AG04449 (cell line): ENCODE data around the gene RPL18.

Source experiments
- CTCF ChIA-PET: fragments of 350-600 bp; formaldehyde crosslinking; extraction: SDS; loops from one replicate; lab custom pipeline; 2021; ENCODE audit warnings: antibody characterized with exemption; lab: Yijun Ruan, JAX
- POLR2A ChIA-PET: fragments of 400-600, 350-600 bp; formaldehyde crosslinking; extraction: SDS; loops from one replicate; lab custom pipeline; 2020; ENCODE audit warnings: antibody characterized with exemption, inconsistent platforms; lab: Yijun Ruan, JAX
- DNase-seq: peaks from one replicate; pipeline ENCODE4 v3.0.0-alpha.2; 2010; ENCODE audit warnings: low read depth, low spot score
- H3K4me3 ChIP-seq: 2 replicates; pipeline ENCODE4 v1.5.1; 2011; ENCODE audit warnings: low read depth, mild to moderate bottlenecking, control low read depth, low read length
- CTCF ChIP-seq: IDR thresholded peaks from one replicate; pipeline ENCODE4 v1.5.1; 2011; ENCODE audit warnings: mild to moderate bottlenecking, moderate library complexity, low read length, control low read depth, inconsistent platforms; ENCODE audit not compliant: insufficient read depth; ENCODE audit errors: missing control alignments

RPL18 gene

DNA sequence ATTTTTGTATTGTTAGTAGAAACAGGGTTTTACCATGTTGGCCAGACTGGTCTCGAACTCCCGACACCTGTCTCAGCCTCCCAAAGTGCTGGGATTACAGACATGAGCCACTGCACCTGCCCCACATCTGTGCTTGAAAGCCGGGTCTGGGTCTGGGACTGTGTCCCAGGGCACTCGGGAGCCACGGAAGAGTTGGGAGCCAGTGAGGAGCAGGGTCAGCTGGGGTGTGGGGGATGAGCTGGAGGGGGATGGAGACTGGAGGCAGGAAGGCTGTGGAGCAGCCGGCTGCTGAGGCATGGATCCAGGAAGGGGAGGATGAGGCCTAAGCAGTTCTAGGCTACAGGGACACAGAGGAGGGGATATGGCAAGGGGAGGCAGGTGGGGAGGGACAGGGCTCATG is 23.1 kb downstream of the RPL18 start:
- no peak for DNase-seq
- no peak overlapping the region for H3K4me3 ChIP-seq
- no peak for TF ChIP-seq CTCF
- ChIA-PET POLR2A (no interaction called here), CTCF (interaction anchor here (0.7 to 3.8 kb wide), 7 partner anchors 9 to 106 kb away, joined by 3 to 21 read pairs (median 6); no protein-coding TSS in a partner anchor)

DNA sequence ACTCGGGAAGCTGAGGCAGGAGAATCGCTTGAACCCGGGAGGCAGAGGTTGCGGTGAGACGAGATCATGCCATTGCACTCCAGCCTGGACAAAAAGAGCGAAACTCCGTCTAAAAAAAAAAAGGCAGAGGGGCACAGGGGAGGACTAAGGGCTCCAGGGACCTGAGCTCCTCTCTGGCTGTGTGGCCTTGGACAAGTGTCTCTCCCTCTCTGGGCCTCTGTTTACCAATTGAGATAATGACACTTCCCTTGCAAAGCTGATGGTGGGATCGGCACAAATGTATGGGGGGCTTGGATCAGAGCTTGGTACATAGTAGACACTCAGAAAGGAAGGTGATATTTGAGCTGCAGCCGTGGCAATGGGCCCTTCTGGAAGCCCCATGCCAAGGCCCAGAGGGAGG is 23.8 kb downstream of the RPL18 start:
- CTCF ChIA-PET, result interaction anchor here (0.7 to 3.8 kb wide), 8 partner anchors 8 to 105 kb away, joined by 3 to 21 read pairs (median 6); no protein-coding TSS in a partner anchor
- no peak overlapping the region for H3K4me3 ChIP-seq
- TF ChIP-seq CTCF, result no peak
- DNase-seq, result no peak
- POLR2A ChIA-PET, result interaction anchor here (1.0 kb wide), 1 partner anchor 24 kb away, joined by 3 read pairs; the partner anchor contains the start of genes RPL18 and SPHK2

DNA sequence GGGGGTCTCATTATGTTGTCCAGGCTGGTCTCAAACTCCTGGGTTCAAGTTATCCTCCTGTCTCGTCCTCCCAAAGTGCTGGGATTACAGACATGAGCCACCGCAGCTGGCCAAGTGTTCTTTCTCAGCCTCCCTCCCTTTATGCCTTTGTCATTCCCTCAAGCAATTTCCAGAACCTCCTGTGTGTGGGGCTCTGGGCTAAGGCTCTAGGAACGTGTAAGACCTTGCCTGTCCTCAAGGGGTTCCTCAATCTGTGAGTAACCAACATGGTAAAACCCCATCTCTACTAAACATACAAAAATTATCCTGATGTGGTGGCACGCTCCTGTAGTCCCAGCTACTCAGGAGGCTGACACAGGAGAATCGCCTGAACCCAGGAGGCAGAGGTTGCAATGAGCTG is 28.0 kb downstream of the RPL18 start:
- TF ChIP-seq CTCF, result no peak
- H3K4me3 ChIP-seq, result no peak overlapping the region
- ChIA-PET POLR2A (no interaction called here), CTCF (interaction anchor here (0.8 to 12.9 kb wide), 3 partner anchors 17 to 99 kb away, joined by 3 to 405 read pairs (median 392); no protein-coding TSS in a partner anchor)
- no peak for DNase-seq

DNA sequence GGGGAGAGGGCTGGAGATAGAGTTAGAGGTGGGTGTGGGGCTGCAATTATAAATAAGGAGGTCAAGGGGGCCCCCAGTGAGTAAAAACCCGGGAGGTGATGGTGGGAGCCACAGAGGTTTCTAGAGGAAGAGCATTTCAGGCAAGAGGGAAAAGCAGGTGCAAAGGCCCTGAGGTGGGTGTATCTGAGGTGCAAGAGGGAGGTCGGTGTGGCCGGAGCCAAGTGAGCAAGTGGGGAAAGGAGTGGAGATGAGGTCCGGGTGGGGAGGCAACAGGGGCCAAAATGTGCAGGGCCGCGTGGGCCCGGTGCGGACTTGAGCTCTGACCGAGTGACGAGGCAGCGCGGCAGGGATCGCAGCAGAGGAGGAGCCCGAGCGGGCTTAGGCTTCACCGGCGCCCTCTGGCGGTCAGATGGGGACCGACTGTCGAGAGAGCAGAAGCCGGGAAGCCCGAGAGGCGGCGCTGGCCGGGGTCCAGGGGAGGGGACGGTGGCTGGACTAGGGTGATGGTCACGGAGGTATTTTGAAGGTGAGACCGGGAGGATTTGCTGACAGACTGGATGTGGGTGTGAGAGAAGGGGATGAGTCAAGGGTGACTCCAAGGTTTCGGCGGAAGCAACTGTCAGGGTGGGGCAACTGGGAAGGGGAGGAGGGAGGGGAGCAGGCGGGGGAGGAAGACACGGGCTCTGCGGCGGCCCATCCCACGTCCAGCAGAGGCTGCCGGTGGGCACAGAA is 30.1 kb downstream of the RPL18 start:
- peak; percentile 99 for TF ChIP-seq CTCF
- H3K4me3 ChIP-seq, result peak overlapping the region; percentile 61
- no peak for DNase-seq
- ChIA-PET POLR2A (interaction anchor here (1.0 kb wide), 1 partner anchor 30 kb away, joined by 4 read pairs; the partner anchor contains the start of genes RPL18 and SPHK2), CTCF (interaction anchor here (0.6 to 12.9 kb wide), 48 partner anchors 8 to 324 kb away, joined by 3 to 405 read pairs (median 4); partner anchors contain the start of genes CA11, KCNJ14, KDELR1 and SPACA4)

DNA sequence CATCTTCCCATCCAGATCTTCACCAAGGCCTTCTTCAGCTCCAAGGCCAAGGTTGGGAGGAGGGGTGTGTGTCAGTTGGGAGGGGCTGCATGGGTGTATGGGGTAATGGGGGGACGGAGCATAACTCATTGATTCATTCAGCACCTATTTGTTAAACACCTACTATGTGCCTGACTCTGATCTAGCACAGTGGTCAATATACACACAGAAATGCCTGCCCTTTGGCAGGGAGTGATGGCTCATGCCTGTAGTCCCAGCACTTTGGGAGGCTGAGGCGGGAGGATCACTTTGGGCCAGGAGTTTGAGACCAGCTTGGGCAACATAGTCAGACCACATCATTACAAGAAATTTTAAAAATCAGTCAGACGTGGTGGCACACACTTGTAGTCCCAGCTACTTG is 31.6 kb downstream of the RPL18 start:
- POLR2A ChIA-PET, result no interaction called here
- TF ChIP-seq CTCF, result no peak
- CTCF ChIA-PET, result interaction anchor here (1.0 to 12.9 kb wide), 13 partner anchors 8 to 266 kb away, joined by 3 to 405 read pairs (median 6); a partner anchor contains a TSS
- DNase-seq, result no peak
- H3K4me3 ChIP-seq, result no peak overlapping the region

GRCh38 chr19:48582168-48582567 is 36.8 kb downstream of the RPL18 start:
- CTCF ChIA-PET, result interaction anchor here (0.8 to 12.9 kb wide), 5 partner anchors 14 to 270 kb away, joined by 3 to 405 read pairs (median 12); no protein-coding TSS in a partner anchor
- no peak overlapping the region for H3K4me3 ChIP-seq
- DNase-seq, result no peak
- no peak for TF ChIP-seq CTCF
- POLR2A ChIA-PET, result no interaction called here
